K562 (cell line): ENCODE data around the gene PTPRM. TPM values are rescaled to one million over a fixed set of nuclear protein-coding genes. Genes with fewer than 3 reads are reported as not detected.

ENCODE experiments used
- ATAC-seq: fragments of 200-7000 bp; cut with Tn5 transposase; 3 replicates; pipeline ENCODE4 v1.9.1; 2020; ENCODE audit warnings: moderate library complexity
- BruUV-seq: library from RNA; stranded (reverse); fragments of 400-500 nt; replicated peaks from 2 replicates; lab custom pipeline; 2021; lab: Mats Ljungman, UMichigan
- CTCF ChIA-PET: fragments of 300-600 bp; formaldehyde crosslinking; extraction: SDS; loops from one replicate; lab custom pipeline; 2021; ENCODE audit warnings: low intra/inter-chr PET ratio; lab: Yijun Ruan, JAX
- POLR2A ChIA-PET: fragments of 300-600, 350-650 bp; sonication (Branson Sonifier 250); formaldehyde crosslinking; extraction: SDS; loops from one replicate; lab custom pipeline; 2021; ENCODE audit warnings: antibody characterized with exemption, inconsistent platforms; lab: Yijun Ruan, JAX
- DNase-seq, 4 experiments: peaks; one replicate each; pipeline versions ENCODE4 v3.0.0 to v3.0.0-alpha.2; 2011 to 2018; ENCODE audit warnings: low spot score in 3 of 4, mixed read lengths in 3 of 4; ENCODE audit errors: extremely low read depth in 1 of 4
- FAIRE-seq: peaks from 2 replicates; lab custom pipeline; 2011; peaks lifted over from hg19 to GRCh38; lab: Jason Lieb, UNC
- H2AFZ ChIP-seq: 2 replicates; pipeline ENCODE4 v1.6.0; 2011; ENCODE audit warnings: low read depth, low read length, control low read depth, inconsistent platforms
- H3K27ac ChIP-seq: fragments of 200-600 bp; 3 replicates; pipeline ENCODE4 v1.8.0; 2011; ENCODE audit warnings: low read depth, mild to moderate bottlenecking, control low read depth, inconsistent platforms, low read length, moderate library complexity, mixed read lengths; ENCODE audit errors: extremely low read depth
- H3K27me3 ChIP-seq, 2 experiments: fragments of 300-600 bp in 1 of 2; 2 replicates in 1 of 2; 3 replicates in 1 of 2; pipeline versions ENCODE4 v1.6.0 to v1.8.0; 2011; ENCODE audit warnings: inconsistent platforms in 2 of 2, low read length in 2 of 2, mild to moderate bottlenecking in 1 of 2, mixed read lengths in 1 of 2, moderate library complexity in 1 of 2; ENCODE audit not compliant: control insufficient read depth in 2 of 2, insufficient read depth in 2 of 2
- H3K36me3 ChIP-seq: fragments of 300-600 bp; 3 replicates; pipeline ENCODE4 v1.8.0; 2011; ENCODE audit warnings: mild to moderate bottlenecking, low read length, inconsistent platforms; ENCODE audit not compliant: control insufficient read depth, insufficient read depth
- H3K4me1 ChIP-seq, 2 experiments: fragments of 200-600 bp in 1 of 2; replicated peaks in 1 of 2; 2 replicates in 1 of 2; 3 replicates in 1 of 2; pipeline versions ENCODE4 v1.5.1 to v1.8.0; 2011; ENCODE audit warnings: inconsistent platforms in 2 of 2, low read length in 2 of 2, mild to moderate bottlenecking in 1 of 2, mixed read lengths in 1 of 2, moderate library complexity in 1 of 2; ENCODE audit not compliant: control insufficient read depth in 2 of 2, insufficient read depth in 2 of 2
- H3K4me2 ChIP-seq: 2 replicates; pipeline ENCODE4 v1.6.1; 2011; ENCODE audit warnings: low read length, control low read depth, inconsistent platforms, mixed read lengths; ENCODE audit not compliant: insufficient read depth
- H3K4me3 ChIP-seq: fragments of 200-600 bp; sonication (generic), shearing (Covaris generic); 2 replicates; pipeline ENCODE4 v1.5.1; 2016; ENCODE audit warnings: control low read depth, inconsistent platforms
- H3K79me2 ChIP-seq: fragments of 200-600 bp; 3 replicates; pipeline ENCODE4 v1.8.0; 2011; ENCODE audit warnings: low read length, inconsistent platforms; ENCODE audit not compliant: control insufficient read depth, insufficient read depth
- H3K9ac ChIP-seq, 2 experiments: 2 replicates each; pipeline versions ENCODE4 v1.6.0 to v1.6.1; 2011; ENCODE audit warnings: low read depth in 2 of 2, low read length in 2 of 2, control low read depth in 1 of 2, inconsistent platforms in 1 of 2, mild to moderate bottlenecking in 1 of 2, mixed read lengths in 1 of 2; ENCODE audit not compliant: insufficient read depth in 1 of 2
- H3K9me1 ChIP-seq: one replicate; pipeline ENCODE4 v1.6.0; 2011; ENCODE audit warnings: inconsistent platforms, mild to moderate bottlenecking, low read length, moderate library complexity; ENCODE audit not compliant: control insufficient read depth, insufficient read depth
- H3K9me3 ChIP-seq: replicated peaks from 2 replicates; pipeline ENCODE4 v1.5.1; 2011; ENCODE audit warnings: low read depth, low read length, inconsistent platforms; ENCODE audit not compliant: control insufficient read depth, insufficient read depth
- H4K20me1 ChIP-seq: replicated peaks from 2 replicates; pipeline ENCODE4 v1.6.1; 2011; ENCODE audit warnings: low read length, inconsistent platforms, mixed read lengths; ENCODE audit not compliant: control insufficient read depth, insufficient read depth
- ARID2 ChIP-seq: fragments of 450-650 bp; IDR thresholded peaks from 2 replicates; pipeline ENCODE4 v1.6.1; 2017; ENCODE audit warnings: antibody characterized with exemption, mild to moderate bottlenecking
- HNRNPH1 ChIP-seq: fragments of 200-400 bp; formaldehyde crosslinking; optimal IDR thresholded peaks from 2 replicates; pipeline ENCODE3; 2017; ENCODE audit warnings: low read depth, mild to moderate bottlenecking, low read length, moderate library complexity
- SRF ChIP-seq, 2 experiments: fragments of 250-450, 450-650 bp in 1 of 2; sonication (Bioruptor Pico) in 1 of 2; sonication (generic) in 1 of 2; formaldehyde crosslinking; IDR thresholded peaks; 2 replicates each; pipeline versions ENCODE4 v1.5.0 to v1.5.1; 2020 to 2022; ENCODE audit warnings: mild to moderate bottlenecking in 1 of 2, missing genetic modification reagents in 1 of 2
- ZNF354B ChIP-seq: fragments of 250-450 bp; sonication (Bioruptor Pico); IDR thresholded peaks from 2 replicates; pipeline ENCODE4 v1.4.0; 2020
- WGBS: fragments of 100-300 bp; shearing (Covaris generic); methylation state at CpG from one replicate; pipeline ENCODE4 v1.1.6; 2016; ENCODE audit warnings: low coverage, mixed read lengths; ENCODE audit not compliant: insufficient coverage; ENCODE audit errors: missing lambda C conversion rate; 5-methylcytosine and 5-hydroxymethylcytosine counted together
- in situ Hi-C: fragments of 300-500 bp; cut with MboI; formaldehyde crosslinking; loops from 4 replicates; pipeline ENCODE4 v1.15.0; 2018; ENCODE audit warnings: inconsistent platforms, mixed read lengths
- intact Hi-C: fragments of 100-400 bp; cut with micrococcal nuclease; formaldehyde crosslinking; loops from 2 replicates; pipeline ENCODE4 v1.14.2; 2022
- polyA plus RNA-seq, 8 experiments: library from polyadenylated mRNA; depleted of rRNA in 4 of 8; stranded (reverse) in 5 of 8; unstranded in 3 of 8; fragments of >200 nt; fragmentation: Nextera tagmentation in 2 of 8; fragmentation: Illumina TruSeq in 1 of 8; extraction: Ambion mirVana in 2 of 8; extraction: Trizol in 1 of 8; gene quantifications; 2 replicates each; pipeline versions ENCODE4 v1.2.1 to v1.2.3, GENCODE V29; 2011 to 2014; ENCODE audit warnings: inconsistent platforms in 1 of 8, missing spikeins in 1 of 8
- total RNA-seq, 7 experiments: library from RNA; depleted of rRNA in 6 of 7; stranded (reverse); fragments of >200 nt in 6 of 7; fragmentation: Illumina TruSeq in 2 of 7; extraction: Trizol in 2 of 7; gene quantifications; 2 replicates each; pipeline versions ENCODE4 v1.2.1 to v1.2.3, GENCODE V29; 2011 to 2021; ENCODE audit warnings: low replicate concordance in 1 of 7

The PTPRM gene
- total and polyA plus RNA-seq, 9 of the 15 experiments (the other 6 are each of a cell fraction or from before 2014, with no cell fraction given): 0.03 to 0.16 (median 0.08) TPM; not detected in 3

DNA sequence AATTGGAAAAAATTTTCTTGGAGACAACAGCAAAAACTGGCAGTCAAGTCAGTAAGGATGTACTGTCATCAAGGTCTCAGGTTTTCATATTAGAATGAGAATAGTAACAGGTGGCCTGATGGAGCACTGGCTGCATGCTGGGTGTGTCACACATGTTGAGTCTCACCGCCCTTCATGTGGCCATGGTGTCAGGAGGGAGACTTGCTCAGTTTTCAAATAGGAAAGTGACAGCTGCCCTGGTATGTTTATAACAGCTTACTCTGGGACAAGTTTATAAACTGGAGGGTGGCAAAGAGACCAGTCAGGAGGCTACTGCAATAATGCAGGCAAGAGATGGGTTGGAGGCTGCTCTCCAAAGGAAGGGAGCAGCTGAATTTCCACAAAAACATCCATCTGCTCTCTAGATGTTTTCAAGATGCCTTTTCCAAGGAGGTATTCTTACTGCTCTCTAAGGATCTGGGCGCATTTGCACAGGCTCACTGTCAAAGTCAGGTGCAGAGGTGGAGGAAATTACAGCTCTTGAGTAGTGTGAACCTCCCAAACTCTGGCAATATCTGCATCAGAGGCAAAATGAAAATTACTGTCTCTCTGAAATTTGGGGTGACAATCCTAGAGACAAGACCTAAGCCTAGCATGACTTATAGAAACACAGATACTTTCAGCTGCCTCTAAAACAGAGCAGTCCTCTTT, 720.2 kb downstream of the PTPRM start:
- no peak overlapping the region for H3K4me2 ChIP-seq
- DNase-seq (no peak), FAIRE-seq (no peak), ATAC-seq (no peak)
- H3K36me3 ChIP-seq: no peaks in the 10 kb centered on the region
- H3K27me3 ChIP-seq: no peaks in the 10 kb centered on the region; a peak in 2 of 5 replicates
- no TSS peak for BruUV-seq
- ChIA-PET CTCF (no interaction called here), POLR2A (interaction anchor here (0.7 kb wide), 1 partner anchor 700 kb away, joined by 3 read pairs; no protein-coding TSS in a partner anchor)
- H3K79me2 ChIP-seq: no peaks in the 10 kb centered on the region
- 3% methylated on average over 2 of the region's 2 CpGs for WGBS
- TF ChIP-seq ZNF354B (CRISPR knock-in tag): no peak
- no peak for TF ChIP-seq HNRNPH1
- TF ChIP-seq SRF (CRISPR knock-in tag; IDR thresholded peaks at IDR 0.05): no peak
- TF ChIP-seq ARID2: no peak
- H3K4me1 ChIP-seq: no peaks in the 10 kb centered on the region
- in situ Hi-C loops (no loop called here), intact Hi-C loops (no loop called here)
- H2AFZ ChIP-seq: no peak overlapping the region
- no peak overlapping the region for H3K4me3 ChIP-seq
- no peak overlapping the region for H3K27ac ChIP-seq
- no peaks in the 10 kb centered on the region for H3K9me1 ChIP-seq
- no peaks in the 10 kb centered on the region for H3K9me3 ChIP-seq
- no peak overlapping the region for H3K9ac ChIP-seq
- no peaks in the 10 kb centered on the region for H4K20me1 ChIP-seq
